NT2/D1 (cell line): Measurements from ENCODE around the gene LRRC51.

Experiments used
- DNase-seq: peaks from one replicate; pipeline ENCODE4 v3.0.0-alpha.2; 2011; ENCODE audit warnings: low read depth, low spot score
- H3K27me3 ChIP-seq: 2 replicates; pipeline ENCODE4 v1.6.0; 2011; ENCODE audit warnings: mild to moderate bottlenecking; ENCODE audit not compliant: insufficient read length, insufficient read depth
- H3K36me3 ChIP-seq: 2 replicates; pipeline ENCODE4 v1.6.1; 2011; ENCODE audit warnings: mild to moderate bottlenecking, low read length, mixed read lengths; ENCODE audit not compliant: insufficient read depth, insufficient read length
- H3K4me1 ChIP-seq: 2 replicates; pipeline ENCODE4 v1.5.1; 2011; ENCODE audit not compliant: insufficient read depth, insufficient read length
- H3K4me3 ChIP-seq: 2 replicates; pipeline ENCODE4 v1.5.1; 2011; ENCODE audit warnings: low read depth; ENCODE audit not compliant: insufficient read length
- H3K9ac ChIP-seq: 2 replicates; pipeline ENCODE4 v1.6.0; 2011; ENCODE audit warnings: low read depth; ENCODE audit not compliant: insufficient read length
- H3K9me3 ChIP-seq: 2 replicates; pipeline ENCODE4 v1.5.1; 2011; ENCODE audit warnings: mild to moderate bottlenecking, low read length; ENCODE audit not compliant: insufficient read depth
- SUZ12 ChIP-seq: IDR thresholded peaks from 2 replicates; pipeline ENCODE4 v1.6.1; 2011; ENCODE audit not compliant: insufficient read length, insufficient read depth; ENCODE audit errors: extremely low read depth
- YY1 ChIP-seq: IDR thresholded peaks from 2 replicates; pipeline ENCODE4 v1.6.1; 2011; ENCODE audit not compliant: insufficient read length, insufficient read depth
- ZNF274 ChIP-seq: IDR thresholded peaks from 2 replicates; pipeline ENCODE4 v1.6.1; 2011; ENCODE audit warnings: mild to moderate bottlenecking, low read depth, low read length

Gene LRRC51

DNA sequence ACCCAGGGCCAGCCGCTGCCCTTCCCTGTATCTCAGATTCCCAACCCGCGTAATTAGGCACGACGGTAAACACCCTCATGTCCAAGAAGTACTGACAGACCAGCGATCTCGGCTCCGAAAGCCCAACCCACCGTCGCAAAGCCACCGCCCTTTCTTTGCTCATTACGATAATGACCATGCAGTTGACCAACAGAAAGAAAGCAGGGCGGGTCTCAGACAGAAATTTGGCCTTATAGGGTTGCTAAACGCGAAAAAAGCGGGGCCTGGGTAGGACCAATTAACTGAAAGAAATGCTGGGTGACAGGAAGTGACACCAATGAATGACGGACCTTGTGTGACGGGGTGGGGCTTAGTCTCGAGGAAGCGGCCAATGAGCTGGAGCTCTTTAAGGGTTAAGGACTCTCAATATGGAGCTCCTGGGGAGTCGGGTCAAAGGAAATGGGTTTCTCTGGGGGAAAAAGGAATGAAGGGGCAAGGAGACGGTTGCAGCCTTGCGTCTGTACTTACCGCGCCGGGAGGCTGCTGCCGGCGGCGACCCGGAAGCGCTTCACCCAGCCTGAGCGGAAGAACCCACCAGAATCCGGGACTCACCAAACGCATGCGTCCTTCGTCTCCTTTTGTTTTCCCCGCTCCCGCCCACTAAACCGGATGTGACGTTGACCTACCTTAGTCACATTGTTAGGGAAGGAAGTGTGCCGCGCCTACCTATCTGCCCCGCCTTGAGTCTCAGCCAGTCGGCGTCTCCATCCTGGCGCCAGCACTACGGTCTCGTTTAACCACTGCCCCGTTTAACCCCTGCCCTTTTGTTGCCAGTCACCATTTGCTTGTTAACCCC, 31.7 kb downstream of the LRRC51 start, which contains the start of gene ANAPC15:
Gene ANAPC15, minus strand, starts transcription at position 553 of the 835 bp plus-strand sequence. CDS start 1,419 bp downstream, outside the sequence.
- Histone ChIP-seq H3K9me3 (no peaks in the 10 kb centered on the region), H3K9ac (peak within 1 kb of the TSS; percentile 85), H3K4me1 (no peaks in the 10 kb centered on the region), H3K36me3 (peaks cover 36% of the 10 kb centered on the region), H3K27me3 (no peaks in the 10 kb centered on the region), H3K4me3 (peak within 1 kb of the TSS; percentile 67)
- no peak for TF ChIP-seq ZNF274
- TF ChIP-seq YY1 = no peak
- no peak for TF ChIP-seq SUZ12
- DNase-seq = peak; percentile 98

DNA sequence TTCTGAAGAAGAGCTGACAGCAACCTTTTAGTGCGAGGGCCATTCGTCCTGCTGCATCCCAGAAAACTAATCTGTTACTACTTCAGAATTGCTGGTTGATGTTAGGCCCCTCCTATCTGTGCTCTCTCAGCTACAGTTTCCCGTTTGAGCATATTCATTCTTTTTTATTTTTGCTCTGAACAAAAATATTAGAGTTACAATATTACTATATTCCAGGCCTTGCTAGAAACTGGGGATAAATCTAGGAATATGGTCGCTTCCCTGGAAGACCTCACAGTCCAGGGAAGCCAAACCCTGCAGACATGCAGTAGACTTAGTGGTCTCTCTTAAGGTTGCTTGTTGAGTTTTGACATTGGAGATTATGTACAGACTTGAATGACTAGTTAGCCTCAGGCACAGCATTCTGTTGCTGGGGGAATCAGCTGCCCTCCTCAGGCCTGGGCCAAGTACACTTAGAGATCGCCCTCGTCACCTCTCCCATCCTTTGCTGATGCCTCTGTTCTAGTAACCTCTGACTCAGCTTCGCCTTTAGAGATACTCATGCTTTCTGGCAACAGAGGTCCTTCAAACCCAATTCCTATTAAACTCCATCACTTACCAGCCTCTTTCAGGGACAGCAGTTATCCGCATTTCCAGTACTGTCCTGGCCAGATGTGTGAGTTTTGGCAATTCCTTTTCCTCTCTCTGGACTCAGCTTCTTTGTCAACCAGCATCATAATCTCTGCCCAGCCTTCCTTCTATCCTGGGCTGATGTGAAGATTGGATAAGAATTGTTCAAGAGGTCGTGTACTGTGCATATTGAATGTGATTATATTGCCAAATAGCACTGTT, 32.5 kb downstream of the LRRC51 start:
- Histone ChIP-seq H3K9ac (peak overlapping the region; percentile 65), H3K4me3 (peak overlapping the region; percentile 67)

DNA sequence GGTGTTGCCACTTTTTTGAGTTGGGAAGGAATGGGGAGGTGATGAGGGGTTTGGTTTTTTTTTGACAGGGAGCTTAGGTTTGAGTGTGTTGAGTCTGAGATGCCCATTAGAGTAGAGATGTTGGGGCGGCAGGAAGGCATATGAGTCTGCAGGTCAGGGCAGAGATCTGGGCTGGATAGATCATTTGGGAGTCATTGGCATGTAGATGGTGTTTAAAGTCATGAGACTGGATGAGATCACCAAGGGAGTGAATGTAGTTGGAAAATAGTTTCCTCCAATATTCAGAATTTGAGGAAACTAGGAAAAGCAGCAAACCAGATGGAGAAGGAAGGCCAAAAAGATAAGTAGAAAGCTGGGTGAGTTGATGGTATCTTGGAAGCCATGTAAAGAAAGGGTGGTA, 33.9 kb downstream of the LRRC51 start:
- Histone ChIP-seq H3K27me3 (no peaks in the 10 kb centered on the region), H3K4me3 (no peak overlapping the region), H3K36me3 (peaks cover 16% of the 10 kb centered on the region), H3K4me1 (no peaks in the 10 kb centered on the region), H3K9ac (no peak overlapping the region), H3K9me3 (no peaks in the 10 kb centered on the region)
- TF ChIP-seq ZNF274 = no peak
- no peak for TF ChIP-seq SUZ12
- no peak for TF ChIP-seq YY1
- DNase-seq = no peak

More for the DNA sequence above, 32.5 kb downstream of the LRRC51 start:
- Histone ChIP-seq H3K36me3 (peaks cover 29% of the 10 kb centered on the region), H3K9me3 (no peaks in the 10 kb centered on the region), H3K27me3 (no peaks in the 10 kb centered on the region), H3K4me1 (no peaks in the 10 kb centered on the region)
- TF ChIP-seq YY1 = no peak
- TF ChIP-seq ZNF274 = no peak
- no peak for TF ChIP-seq SUZ12
- DNase-seq = no peak

DNA sequence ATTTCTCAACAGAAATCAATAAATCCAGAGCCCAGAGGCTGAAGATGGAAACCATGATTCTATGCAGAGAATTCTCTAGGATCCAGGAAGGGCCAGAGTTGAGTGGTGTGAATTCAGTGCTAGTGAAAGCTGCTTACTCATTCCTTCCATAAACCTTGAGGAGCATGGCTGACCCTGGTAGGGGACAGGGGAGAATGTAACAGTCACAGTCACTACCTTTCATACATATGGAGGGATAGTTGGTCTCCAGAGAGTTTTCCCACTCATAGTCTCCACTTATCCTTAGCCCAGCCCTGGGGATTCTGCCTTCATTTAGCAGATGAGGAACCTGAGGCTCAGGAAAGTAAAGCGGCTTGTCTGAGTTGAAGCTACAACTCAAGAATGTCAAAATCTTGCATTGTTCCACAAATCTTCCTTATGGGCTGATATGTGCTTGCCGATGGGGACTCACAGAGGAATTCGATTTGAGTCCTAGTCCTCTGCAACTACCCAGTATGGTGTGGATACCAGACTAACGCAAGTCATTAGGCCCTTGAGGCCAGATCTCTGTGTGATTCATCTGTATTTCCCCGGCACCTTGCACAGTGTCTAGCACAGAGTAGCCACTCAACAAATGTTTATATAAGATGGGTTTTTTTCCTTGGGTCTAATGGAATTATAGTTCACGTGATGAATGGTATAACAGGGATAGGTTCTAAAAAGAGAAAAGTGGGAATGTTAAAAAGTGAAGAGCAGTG, 35.5 kb downstream of the LRRC51 start:
- Histone ChIP-seq H3K4me3 (no peak overlapping the region), H3K36me3 (peaks cover 1% of the 10 kb centered on the region), H3K9ac (no peak overlapping the region), H3K9me3 (no peaks in the 10 kb centered on the region), H3K4me1 (no peaks in the 10 kb centered on the region), H3K27me3 (no peaks in the 10 kb centered on the region)
- TF ChIP-seq YY1 (no peak), SUZ12 (no peak), ZNF274 (no peak)
- DNase-seq = no peak

DNA sequence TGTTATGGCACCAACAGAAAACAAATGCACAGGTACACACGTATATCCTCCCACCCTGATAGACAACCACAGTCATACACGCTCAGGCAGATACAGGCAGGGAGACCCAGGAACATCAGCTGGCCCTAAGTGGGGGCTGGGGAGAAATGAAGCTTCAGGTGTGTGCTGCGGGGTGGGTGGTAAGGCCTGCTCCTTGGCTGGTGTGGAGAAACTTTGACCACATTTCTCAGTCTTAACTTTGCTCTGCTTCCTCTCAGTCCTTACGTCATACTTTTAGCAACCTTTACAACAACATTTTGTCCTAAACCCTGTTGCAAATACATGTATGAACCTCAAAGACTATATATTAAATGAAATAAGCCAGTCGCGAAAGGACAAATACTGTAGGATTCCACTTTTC, 38.5 kb downstream of the LRRC51 start:
- Histone ChIP-seq H3K4me3 (no peak overlapping the region), H3K9ac (no peak overlapping the region), H3K36me3 (no peaks in the 10 kb centered on the region), H3K27me3 (no peaks in the 10 kb centered on the region), H3K4me1 (no peaks in the 10 kb centered on the region), H3K9me3 (peaks cover 6% of the 10 kb centered on the region; the same call in 1 of the 2 replicates)
- no peak for TF ChIP-seq YY1
- no peak for TF ChIP-seq SUZ12
- TF ChIP-seq ZNF274 = no peak
- DNase-seq = no peak

DNA sequence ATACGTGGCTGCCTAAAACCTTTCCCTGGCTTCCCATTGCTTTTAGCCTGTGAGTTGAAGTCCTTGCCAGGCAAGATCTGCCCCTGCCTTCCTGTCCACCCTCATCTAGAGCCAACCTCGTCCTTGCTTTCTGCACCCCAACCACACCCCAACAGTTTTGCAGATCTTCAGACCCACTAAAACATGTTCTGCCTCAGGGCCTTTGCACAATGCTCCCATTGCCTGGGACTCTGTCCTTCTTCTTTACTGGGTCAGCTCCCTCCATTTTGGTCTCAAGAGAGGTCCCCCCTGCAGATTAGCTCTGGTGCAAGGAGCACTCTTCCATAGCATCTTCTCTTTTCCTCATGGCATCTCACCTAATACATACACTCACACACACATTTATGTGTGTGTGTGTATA, 40.3 kb downstream of the LRRC51 start:
- Histone ChIP-seq H3K4me3 (no peak overlapping the region), H3K9me3 (peaks cover 14% of the 10 kb centered on the region; the same call in 1 of the 2 replicates), H3K9ac (no peak overlapping the region), H3K36me3 (no peaks in the 10 kb centered on the region), H3K4me1 (no peaks in the 10 kb centered on the region), H3K27me3 (no peaks in the 10 kb centered on the region)
- TF ChIP-seq ZNF274 (no peak), SUZ12 (no peak), YY1 (no peak)
- no peak for DNase-seq

DNA sequence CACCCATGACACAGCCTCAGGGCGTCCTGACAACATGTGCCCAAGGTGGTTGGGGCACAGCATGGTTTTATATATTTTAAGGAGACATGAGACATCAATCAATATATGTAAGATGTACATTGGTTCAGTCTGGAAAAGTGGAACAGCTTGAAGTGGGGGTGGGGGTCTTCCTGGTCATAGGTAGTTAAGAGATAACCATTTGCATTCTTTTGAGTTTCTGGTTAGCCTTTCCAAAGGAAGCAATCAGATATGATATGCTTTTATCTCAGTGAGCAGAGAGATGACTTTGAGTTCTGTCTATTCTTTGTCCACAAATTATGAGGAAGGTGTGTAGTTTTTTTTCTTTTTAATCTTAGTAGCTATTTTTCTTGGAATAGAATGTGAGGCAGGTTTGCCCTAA, 42.0 kb downstream of the LRRC51 start:
- no peak for DNase-seq
- H3K9ac ChIP-seq = no peak overlapping the region
- H3K4me1 ChIP-seq = no peaks in the 10 kb centered on the region
- H3K27me3 ChIP-seq = no peaks in the 10 kb centered on the region
- peaks cover 16% of the 10 kb centered on the region for H3K9me3 ChIP-seq
- H3K36me3 ChIP-seq = no peaks in the 10 kb centered on the region
- no peak overlapping the region for H3K4me3 ChIP-seq
- no peak for TF ChIP-seq ZNF274
- TF ChIP-seq SUZ12 = no peak
- no peak for TF ChIP-seq YY1
